Heart right ventricle (tissue), 16 donors: ENCODE results near the gene CCDC126. TPM values are rescaled to one million over a fixed set of nuclear protein-coding genes. Genes with fewer than 3 reads are reported as not detected.
"Not testable (repeated sequence)": the region's sequence is repeated elsewhere in the genome, so short reads cannot be mapped to it uniquely, and the experiment has no call there.

Experiments
- ATAC-seq, 8 donors: fragments of 200-7000 bp; cut with Tn5 transposase; one replicate each; pipeline ENCODE4 v1.9.1; 2020; ENCODE audit warnings: mild to moderate bottlenecking in 8 of 8, moderate library complexity in 8 of 8, moderate number of reproducible peaks in 1 of 8
- DNase-seq, 2 donors: peaks; one replicate each; pipeline ENCODE4 v3.0.0-alpha.2; 2020
- H3K27ac ChIP-seq, 10 donors: fragments of 200-600 bp; sonication (generic) in 2 of 10; one replicate each; pipeline versions ENCODE4 v1.5.0 to v1.8.0; 2020 to 2022; ENCODE audit warnings: mild to moderate bottlenecking in 3 of 10
- H3K27me3 ChIP-seq, 7 donors: fragments of 200-600 bp; one replicate each; pipeline ENCODE4 v1.8.0; 2021 to 2022; ENCODE audit warnings: mild to moderate bottlenecking in 2 of 7
- H3K36me3 ChIP-seq, 9 donors: fragments of 200-600 bp; sonication (generic) in 1 of 9; one replicate each; pipeline versions ENCODE4 v1.5.0 to v1.8.0; 2020 to 2022; ENCODE audit warnings: mild to moderate bottlenecking in 2 of 9
- H3K4me1 ChIP-seq, 9 donors: fragments of 200-600 bp; sonication (generic) in 1 of 9; one replicate each; pipeline versions ENCODE4 v1.5.0 to v1.8.0; 2020 to 2022; ENCODE audit warnings: mild to moderate bottlenecking in 4 of 9
- H3K4me3 ChIP-seq, 10 donors: fragments of 200-600 bp; sonication (generic) in 2 of 10; one replicate each; pipeline versions ENCODE4 v1.5.0 to v1.8.0; 2020 to 2022; ENCODE audit warnings: mild to moderate bottlenecking in 7 of 10, moderate library complexity in 2 of 10
- H3K9me3 ChIP-seq, 11 donors: fragments of 200-600 bp in 10 of 11; sonication (generic) in 2 of 11; one replicate each; pipeline versions ENCODE4 v1.5.0 to v1.8.0; 2013 to 2022; ENCODE audit warnings: mild to moderate bottlenecking in 2 of 11, control low read depth in 1 of 11, moderate library complexity in 1 of 11
- WGBS, 2 donors: extraction: QIAGEN DNeasy Blood & Tissue Kit; methylation state at CpG; one replicate each; pipeline ENCODE4 v1.1.7; 2013; ENCODE audit warnings: inconsistent platforms in 1 of 2; 5-methylcytosine and 5-hydroxymethylcytosine counted together
- intact Hi-C, 10 donors: fragments of 100-400 bp; cut with DNase I; formaldehyde crosslinking; loops; one replicate each; pipeline versions ENCODE4 v1.11.1 to v1.14.2; 2022
- polyA plus RNA-seq, 2 donors: library from polyadenylated mRNA; stranded (reverse); fragments of 200-250 nt; gene quantifications; one replicate each; pipeline ENCODE4 v1.2.3, GENCODE V29; 2013
- total RNA-seq, 10 donors: library from RNA; stranded (reverse); fragmentation: NEBNext Ultra II Directional in 3 of 10; extraction: Animal tissue kit (Norgen Biotek cat#: 25700) in 3 of 10; gene quantifications; one replicate each; pipeline versions ENCODE4 v1.2.1 to v1.2.4, GENCODE V29; 2021 to 2023
- TF ChIP-seq, protein P1 (sequence below), 9 donors: fragments of 200-600 bp; sonication (generic) in 2 of 9; IDR thresholded peaks; one replicate each; pipeline versions ENCODE4 v1.5.0 to v1.8.0; 2021 to 2022; ENCODE audit warnings: antibody characterized with exemption in 9 of 9, mild to moderate bottlenecking in 5 of 9, moderate library complexity in 1 of 9
- donor health status: Arrhythmogenic right ventricular cardiomyopathy.
- donor health status: ischemic (EF 13 %, LVEDD 7.1; RV severe dilation, severe dysfunction).
- donor health status: healthy with polysubstance abuse.
- donor health status: DM: no; HTN: yes; CAD: no.
- donor health status: DM: no; HTN: no; CAD: no.
- donor health status: ischemic (EF 25% LVEDD 6.9; RV normal size, moderate dysfunction).
- donor health status: ischemic (EF 25% LVEDD 5.7; RV mildly dilated, moderate dysfunction).
- donor health status: healthy.
- donor health status: DM: yes; HTN: yes; CAD: no.
- donor health status: Ischemic cardiomyopathy.
- donor health status: ischemic (EF 35%, LVEDD 5.7; RV mildly dilated, moderate dysfunction).
- donor health status: nonischemic (EF 11% LVEDD 7.7; RV severe dilation, severe dysfunction).
- donor health status: DM: yes; HTN: yes; CAD: no.
- donor health status: PGD.
- donor health status: ischemic (EF 29% LVEDD 5.4; RV normal size, mild dysfunction).
- donor health status: nonischemic (EF 23%, LVEDD 6.1; RV moderate dilation, normal function).

Gene CCDC126
- total and polyA plus RNA-seq, 12 donors = 2.9 to 11.9 (median 8.7) TPM

DNA sequence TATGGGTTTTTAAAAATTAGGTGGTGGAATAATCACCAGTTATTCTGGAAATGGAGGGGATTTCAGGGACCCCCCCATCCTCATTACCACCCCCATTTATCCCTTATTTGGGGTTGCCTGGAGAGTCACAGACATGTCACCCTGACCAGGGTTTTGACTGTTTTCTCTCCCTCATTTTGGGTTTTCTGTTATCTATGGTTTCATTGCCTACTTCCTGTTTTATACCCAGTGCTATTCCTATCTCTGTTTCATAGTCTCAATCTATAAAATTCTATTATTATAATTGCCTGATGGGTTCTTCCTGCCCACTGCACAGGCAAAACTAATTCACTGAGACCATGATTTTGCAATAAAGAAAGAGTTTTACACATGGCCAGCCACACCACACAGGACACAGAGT is 66.9 kb downstream of the CCDC126 start:
- ATAC-seq (no peak), DNase-seq (no peak)
- no peaks in the 10 kb centered on the region for H3K27me3 ChIP-seq
- H3K4me1 ChIP-seq = peaks cover 0 to 4% (median 0%) of the 10 kb centered on the region in 9 donors
- no peak overlapping the region for H3K4me3 ChIP-seq
- TF ChIP-seq, protein P1, sequence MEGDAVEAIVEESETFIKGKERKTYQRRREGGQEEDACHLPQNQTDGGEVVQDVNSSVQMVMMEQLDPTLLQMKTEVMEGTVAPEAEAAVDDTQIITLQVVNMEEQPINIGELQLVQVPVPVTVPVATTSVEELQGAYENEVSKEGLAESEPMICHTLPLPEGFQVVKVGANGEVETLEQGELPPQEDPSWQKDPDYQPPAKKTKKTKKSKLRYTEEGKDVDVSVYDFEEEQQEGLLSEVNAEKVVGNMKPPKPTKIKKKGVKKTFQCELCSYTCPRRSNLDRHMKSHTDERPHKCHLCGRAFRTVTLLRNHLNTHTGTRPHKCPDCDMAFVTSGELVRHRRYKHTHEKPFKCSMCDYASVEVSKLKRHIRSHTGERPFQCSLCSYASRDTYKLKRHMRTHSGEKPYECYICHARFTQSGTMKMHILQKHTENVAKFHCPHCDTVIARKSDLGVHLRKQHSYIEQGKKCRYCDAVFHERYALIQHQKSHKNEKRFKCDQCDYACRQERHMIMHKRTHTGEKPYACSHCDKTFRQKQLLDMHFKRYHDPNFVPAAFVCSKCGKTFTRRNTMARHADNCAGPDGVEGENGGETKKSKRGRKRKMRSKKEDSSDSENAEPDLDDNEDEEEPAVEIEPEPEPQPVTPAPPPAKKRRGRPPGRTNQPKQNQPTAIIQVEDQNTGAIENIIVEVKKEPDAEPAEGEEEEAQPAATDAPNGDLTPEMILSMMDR (IDR thresholded peaks at IDR 0.05) = no peak
- no peaks in the 10 kb centered on the region for H3K36me3 ChIP-seq
- intact Hi-C loops = no loop called here
- H3K9me3 ChIP-seq = peaks cover 0 to 10% (median 0%) of the 10 kb centered on the region in 11 donors
- H3K27ac ChIP-seq = no peak overlapping the region

DNA sequence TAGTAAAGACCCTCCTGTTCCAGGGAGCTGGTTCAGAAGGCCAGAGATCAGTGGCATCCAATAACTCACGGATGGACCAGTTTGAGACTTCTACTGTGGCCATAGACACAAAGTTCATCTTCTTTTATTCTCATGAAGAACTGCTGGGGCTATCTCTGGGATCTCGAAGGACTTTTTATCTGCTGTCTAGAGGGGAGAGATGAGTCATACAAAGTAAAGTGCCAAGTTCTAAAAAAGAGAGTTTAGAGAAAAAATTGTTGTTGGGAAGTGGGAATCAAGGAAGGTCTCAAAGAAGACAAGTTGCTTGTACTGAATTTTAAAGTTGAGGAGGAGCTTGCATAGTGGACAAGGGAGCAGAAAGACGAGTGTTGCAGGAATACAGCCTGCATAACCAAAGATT is 74.9 kb downstream of the CCDC126 start:
- H3K36me3 ChIP-seq = no peaks in the 10 kb centered on the region
- H3K9me3 ChIP-seq = peaks cover 0 to 6% (median 0%) of the 10 kb centered on the region in 11 donors
- intact Hi-C loops = no loop called here
- WGBS, 2 donors = 70 to 80% methylated on average over 3 of the region's 3 CpGs
- no peaks in the 10 kb centered on the region for H3K4me1 ChIP-seq
- TF ChIP-seq, protein P1 (IDR thresholded peaks at IDR 0.05) = no peak
- H3K4me3 ChIP-seq = no peak overlapping the region
- DNase-seq = no peak
- H3K27ac ChIP-seq = no peak overlapping the region
- H3K27me3 ChIP-seq = no peaks in the 10 kb centered on the region
- no peak for ATAC-seq

DNA sequence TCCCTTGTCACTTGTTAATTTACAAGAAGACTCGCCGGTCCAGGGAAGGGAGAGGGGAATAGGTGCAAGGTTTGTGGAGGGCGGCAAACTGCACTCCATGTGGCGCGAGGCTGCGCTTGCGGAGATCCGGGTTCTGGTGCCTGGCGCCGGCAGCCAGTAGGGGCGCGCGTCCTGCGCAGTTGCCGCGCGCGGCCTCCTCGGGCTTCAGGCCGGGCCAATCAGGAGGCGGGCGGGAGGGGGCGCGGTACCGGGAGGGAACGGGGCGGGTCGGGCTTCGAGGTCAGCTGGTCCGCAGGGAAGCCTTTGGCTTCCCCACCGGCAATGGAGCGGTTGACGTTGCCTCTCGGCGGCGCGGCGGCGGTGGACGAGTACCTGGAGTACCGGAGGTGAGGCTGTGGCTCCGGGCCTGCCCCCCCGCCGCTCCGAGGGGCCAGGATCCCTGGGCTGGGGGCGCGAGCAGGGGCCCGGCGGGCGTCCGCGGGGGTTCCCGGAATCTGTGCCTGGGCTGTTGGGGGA is 82.8 kb downstream of the CCDC126 start, which contains the start of gene FAM221A:
TSS of gene FAM221A (plus strand) at position 302 of the 516 bp plus-strand sequence. CDS start at position 322, 20 bp downstream.
- Histone ChIP-seq H3K27ac (peak within 1 kb of the TSS; percentile 26 to 86 (median 80)), H3K4me3 (peak within 1 kb of the TSS; percentile 63 to 94 (median 77)), H3K9me3 (peaks cover 0 to 6% (median 0%) of the 10 kb centered on the region in 11 donors), H3K36me3 (peaks cover 0 to 12% (median 0%) of the 10 kb centered on the region in 9 donors), H3K4me1 (peaks cover 0 to 12% (median 7%) of the 10 kb centered on the region in 9 donors), H3K27me3 (no peaks in the 10 kb centered on the region)
- TF ChIP-seq, protein P1 (IDR thresholded peaks at IDR 0.05) = peak; percentile 68 to 89 (median 80)
- peak; percentile 89 to 91 for DNase-seq
- intact Hi-C loops = loop anchor here in 7 of 10 donors (1.0 to 10.0 kb wide), 4 partner anchors 83 to 85 kb away; partner anchors contain the start of gene CCDC126 (in 7 of the 7)
- ATAC-seq = peak; percentile 98 to 100 (median 99)
- WGBS, 2 donors = 0 to 1% methylated on average over 48 to 53 of the region's 53 CpGs

DNA sequence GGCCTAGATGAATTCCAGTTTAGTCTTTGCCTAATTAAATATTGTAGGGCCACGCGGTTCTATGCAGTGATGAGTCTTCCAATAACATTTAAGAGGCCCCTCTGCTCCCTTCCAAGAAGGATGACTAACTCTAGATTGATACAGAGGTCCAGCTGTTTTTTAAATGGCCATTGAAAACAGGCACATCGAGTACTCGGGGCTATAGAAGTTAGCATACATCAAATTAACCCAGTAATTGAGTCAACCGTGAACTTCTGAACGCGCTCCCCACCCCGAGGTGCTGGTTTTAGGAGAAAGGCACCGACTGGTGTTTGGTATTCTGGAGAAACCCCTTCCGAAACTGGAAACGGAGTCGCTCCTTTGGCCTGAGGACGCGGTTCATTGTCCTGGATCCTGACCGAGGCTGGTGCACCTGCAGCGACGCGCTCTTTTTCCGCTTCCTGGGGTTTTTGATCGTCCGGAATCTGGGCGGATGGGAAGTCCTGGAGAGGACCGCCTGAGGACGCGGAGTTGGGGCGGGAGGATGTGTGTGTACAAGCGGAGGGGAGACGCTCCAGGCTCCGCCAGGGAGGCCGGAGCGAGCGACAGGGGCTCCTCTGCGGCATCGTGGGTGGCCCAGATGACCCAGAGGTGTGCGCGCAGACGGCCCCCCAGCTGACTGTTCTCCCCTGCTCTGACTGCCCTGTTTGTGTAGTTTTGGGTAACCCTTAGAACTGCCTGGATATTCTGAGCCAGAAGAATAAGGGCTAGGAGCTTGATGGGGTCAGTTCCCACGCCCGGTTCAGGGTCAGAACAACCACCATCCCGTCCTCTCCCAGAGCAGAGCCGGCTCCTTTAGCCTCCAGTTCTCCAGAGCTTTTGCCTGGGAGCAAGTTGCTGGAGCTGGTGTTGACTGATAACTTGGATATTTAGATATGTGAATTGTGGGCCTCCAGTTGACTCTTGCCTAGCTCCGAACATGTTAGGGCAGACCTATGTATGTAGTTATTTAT is 83.5 kb downstream of the CCDC126 start:
- H3K9me3 ChIP-seq = no peaks in the 10 kb centered on the region
- peak; percentile 67 to 90 (median 78) for ATAC-seq
- peaks cover 0 to 15% (median 0%) of the 10 kb centered on the region in 9 donors for H3K36me3 ChIP-seq

DNA sequence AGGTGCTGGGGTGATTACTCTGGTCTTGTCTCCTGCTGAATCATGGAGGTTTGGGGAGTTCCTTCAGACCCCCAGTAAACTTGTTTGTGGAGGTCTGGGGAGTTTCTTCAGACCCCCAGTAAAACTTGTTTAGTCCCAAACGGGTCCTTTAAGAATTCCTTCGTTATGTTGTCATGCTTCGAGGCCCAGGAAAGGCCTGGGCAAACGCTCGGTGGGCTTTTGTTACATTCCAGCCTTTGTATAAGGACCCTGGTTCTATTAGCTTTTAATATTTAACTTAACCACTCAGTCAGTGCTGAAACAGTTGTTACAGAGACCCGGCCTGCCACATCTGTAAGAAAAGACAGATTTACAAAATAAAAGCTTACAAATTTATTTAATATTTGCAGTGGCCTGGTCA is 86.9 kb downstream of the CCDC126 start:
- intact Hi-C loops = loop anchor here in 3 of 10 donors (5.0 to 10.0 kb wide), 2 partner anchors 87 to 89 kb away; partner anchors contain the start of gene CCDC126 (in 3 of the 3)
- H3K4me3 ChIP-seq, DNase-seq, H3K27ac ChIP-seq, H3K9me3 ChIP-seq, H3K27me3 ChIP-seq, ATAC-seq: not testable (repeated sequence)
- H3K4me1 ChIP-seq = peaks cover 0 to 26% (median 13%) of the 10 kb centered on the region in 9 donors
- peaks cover 0 to 44% (median under 1%) of the 10 kb centered on the region in 9 donors for H3K36me3 ChIP-seq
- WGBS, 2 donors = 69 to 85% methylated on average over 6 of the region's 6 CpGs

More for the DNA sequence above, 83.5 kb downstream of the CCDC126 start:
- intact Hi-C loops = loop anchor here in 7 of 10 donors (1.0 to 10.0 kb wide), 4 partner anchors 83 to 86 kb away; partner anchors contain the start of gene CCDC126 (in 7 of the 7)
- H3K27ac ChIP-seq = peak overlapping the region; percentile 26 to 86 (median 80)
- H3K4me1 ChIP-seq = peaks cover 0 to 19% (median 7%) of the 10 kb centered on the region in 9 donors
- H3K27me3 ChIP-seq = no peaks in the 10 kb centered on the region
- TF ChIP-seq, protein P1 (IDR thresholded peaks at IDR 0.05) = no peak
- H3K4me3 ChIP-seq = peak overlapping the region; percentile 63 to 94 (median 77)
- DNase-seq = peak; percentile 55 to 66
- 5 to 6% methylated on average over 42 of the region's 42 CpGs for WGBS, 2 donors
